H1 (cell line): ENCODE measurements around the gene ZNF700. TPM values are rescaled to one million over a fixed set of nuclear protein-coding genes. Genes with fewer than 3 reads are reported as not detected.

Experiments
- NRF1 ChIP-seq: IDR thresholded peaks from 2 replicates; pipeline ENCODE4 v1.6.1; 2011; ENCODE audit warnings: mild to moderate bottlenecking, low read depth, low read length, improper control_type of control experiment
- POLR2A ChIP-seq, 2 experiments: IDR thresholded peaks; 1 replicate in 1 of 2; 2 replicates in 1 of 2; pipeline ENCODE4 v1.6.1; 2011; ENCODE audit warnings: low read depth in 2 of 2, low read length in 2 of 2, mild to moderate bottlenecking in 2 of 2; ENCODE audit errors: control extremely low read depth in 1 of 2
- polyA plus RNA-seq, 7 experiments: library from polyadenylated mRNA; depleted of rRNA in 3 of 7; stranded (reverse) in 5 of 7; unstranded in 2 of 7; fragments of >200 nt in 5 of 7; fragments of 200-250 nt in 2 of 7; gene quantifications; 1 replicate in 5 of 7; 2 replicates in 1 of 7; 4 replicates in 1 of 7; pipeline versions ENCODE4 v1.2.1 to v1.2.3, GENCODE V29; 2011 to 2013; ENCODE audit warnings: missing spikeins in 2 of 7, mixed read lengths in 2 of 7
- total RNA-seq: library from RNA; stranded (reverse); fragmentation: NEBNext Ultra II Directional; extraction: Animal tissue kit (Norgen Biotek cat#: 25700); gene quantifications from 2 replicates; pipeline ENCODE4 v1.2.1, GENCODE V29; 2021

Gene ZNF700
- total and polyA plus RNA-seq, 2 of the 8 experiments (the other 6 are each of a cell fraction or from before 2014, with no cell fraction given): 3.0 to 10.5 TPM

- no peak for TF ChIP-seq POLR2A (IDR thresholded peaks at IDR 0.05; ENCODE audit: control extremely low read depth in 1 of 2, low read depth in 2 of 2, low read length in 2 of 2)
- no peak for TF ChIP-seq NRF1
These were observed 46.1 kb downstream of the ZNF700 start (continued) for GRCh38 chr19:11971041-11971440.
